ENCODE measurements around the gene CD200.

Gene CD200

GRCh38 chr3:112333381-112334317 lies 693 bp downstream of the CD200 start:
- no peak for DNase-seq

- no peak for DNase-seq
These were observed 1.9 kb downstream of the CD200 start for GRCh38 chr3:112334691-112335433.

GRCh38 chr3:112335434-112335781 lies 2.5 kb downstream of the CD200 start:
- DNase-seq: no peak

- no peak for DNase-seq
These were observed 5.2 kb downstream of the CD200 start for GRCh38 chr3:112338021-112338726.

- no peak for DNase-seq
These were observed 5.7 kb downstream of the CD200 start for GRCh38 chr3:112338727-112339056.

- DNase-seq: no peak
These were observed 6.2 kb downstream of the CD200 start for GRCh38 chr3:112339134-112339533.

- no peak for DNase-seq
These were observed 6.7 kb downstream of the CD200 start for GRCh38 chr3:112339609-112340008.

GRCh38 chr3:112341386-112341785 lies 8.4 kb downstream of the CD200 start:
- DNase-seq: no peak

- DNase-seq: no peak
These were observed 12.7 kb downstream of the CD200 start for GRCh38 chr3:112345681-112346080.

- DNase-seq: no peak
These were observed 13.7 kb downstream of the CD200 start for GRCh38 chr3:112346491-112347122.

- DNase-seq: no peak
These were observed 16.0 kb downstream of the CD200 start for GRCh38 chr3:112348943-112349342.

- DNase-seq: no peak
These were observed 16.6 kb downstream of the CD200 start for GRCh38 chr3:112349557-112349956.

GRCh38 chr3:112350018-112350810 lies 17.3 kb downstream of the CD200 start:
- no peak for DNase-seq

- no peak for DNase-seq
These were observed 18.1 kb downstream of the CD200 start for GRCh38 chr3:112351036-112351435.

- DNase-seq: no peak
These were observed 18.9 kb downstream of the CD200 start for GRCh38 chr3:112351823-112352222.

GRCh38 chr3:112352720-112353119 lies 19.8 kb downstream of the CD200 start:
- DNase-seq: no peak

- DNase-seq: no peak
These were observed 20.4 kb downstream of the CD200 start for GRCh38 chr3:112353365-112353764.

GRCh38 chr3:112354642-112355306 lies 21.8 kb downstream of the CD200 start:
- DNase-seq: no peak

- DNase-seq: no peak
These were observed 22.3 kb downstream of the CD200 start for GRCh38 chr3:112355307-112355687.

- no peak for DNase-seq
These were observed 25.2 kb downstream of the CD200 start for GRCh38 chr3:112357930-112358780.

- DNase-seq: no peak
These were observed 27.6 kb downstream of the CD200 start for GRCh38 chr3:112360561-112360960.

All from GF-D8 (cell line).